ENCODE data around the gene RAB5B.

DNA sequence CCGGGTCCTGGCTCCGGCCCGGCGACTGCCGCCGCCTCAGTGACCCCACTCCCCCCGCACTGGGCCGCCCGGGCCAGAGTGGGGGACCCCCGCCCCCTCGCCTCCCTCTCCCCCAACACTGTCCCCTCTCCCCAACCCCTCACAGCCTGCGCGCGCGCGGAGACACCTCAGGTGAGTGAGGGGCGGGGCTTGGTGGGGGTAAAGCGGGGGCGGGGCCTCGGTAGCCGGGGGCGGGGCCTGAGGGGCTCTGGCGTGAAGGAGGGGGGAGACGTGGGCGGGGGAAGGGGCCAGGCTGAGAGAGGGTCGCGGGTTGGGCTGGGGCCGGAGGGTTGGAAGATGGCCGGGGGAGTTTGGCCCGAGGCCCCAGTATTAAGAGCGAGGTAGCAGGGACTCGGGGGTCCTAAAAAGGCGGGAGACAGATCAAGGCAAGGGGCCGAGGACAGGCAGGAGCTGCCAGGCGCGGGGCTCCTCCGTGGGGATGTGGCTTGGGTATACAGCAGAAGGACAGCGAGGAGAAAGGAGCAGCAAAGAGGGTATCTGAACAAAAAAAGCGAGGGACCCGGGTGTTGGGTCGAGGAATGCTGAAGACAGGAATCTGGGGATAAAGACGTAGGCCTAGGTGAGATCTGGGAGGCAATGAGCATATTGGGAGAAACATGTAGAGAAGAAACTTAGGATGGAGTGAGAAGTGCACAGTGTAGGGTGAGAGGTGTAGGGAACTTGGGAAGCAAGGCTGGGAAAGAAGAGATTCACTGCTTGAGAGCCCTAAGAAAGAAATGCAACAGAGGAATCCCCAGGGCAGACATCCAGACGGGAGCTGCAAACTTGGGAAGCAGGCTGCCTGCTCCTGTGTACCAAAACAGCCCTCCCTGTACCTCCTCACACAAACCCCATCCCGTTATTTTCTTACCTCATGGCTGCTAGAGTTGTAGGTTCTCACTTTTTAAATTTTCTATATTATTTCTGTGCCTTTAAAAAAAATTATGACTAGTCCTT lies 34.0 kb downstream of the RAB5B start:
- TF ChIP-seq, protein P1, sequence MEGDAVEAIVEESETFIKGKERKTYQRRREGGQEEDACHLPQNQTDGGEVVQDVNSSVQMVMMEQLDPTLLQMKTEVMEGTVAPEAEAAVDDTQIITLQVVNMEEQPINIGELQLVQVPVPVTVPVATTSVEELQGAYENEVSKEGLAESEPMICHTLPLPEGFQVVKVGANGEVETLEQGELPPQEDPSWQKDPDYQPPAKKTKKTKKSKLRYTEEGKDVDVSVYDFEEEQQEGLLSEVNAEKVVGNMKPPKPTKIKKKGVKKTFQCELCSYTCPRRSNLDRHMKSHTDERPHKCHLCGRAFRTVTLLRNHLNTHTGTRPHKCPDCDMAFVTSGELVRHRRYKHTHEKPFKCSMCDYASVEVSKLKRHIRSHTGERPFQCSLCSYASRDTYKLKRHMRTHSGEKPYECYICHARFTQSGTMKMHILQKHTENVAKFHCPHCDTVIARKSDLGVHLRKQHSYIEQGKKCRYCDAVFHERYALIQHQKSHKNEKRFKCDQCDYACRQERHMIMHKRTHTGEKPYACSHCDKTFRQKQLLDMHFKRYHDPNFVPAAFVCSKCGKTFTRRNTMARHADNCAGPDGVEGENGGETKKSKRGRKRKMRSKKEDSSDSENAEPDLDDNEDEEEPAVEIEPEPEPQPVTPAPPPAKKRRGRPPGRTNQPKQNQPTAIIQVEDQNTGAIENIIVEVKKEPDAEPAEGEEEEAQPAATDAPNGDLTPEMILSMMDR (IDR thresholded peaks at IDR 0.05 in 4 of 5, conservative IDR thresholded peaks at IDR 0.05 in 1 of 5) = no peak
- no peak for TF ChIP-seq POLR2A (IDR thresholded peaks at IDR 0.05)
